NCI-H2107 (cell line): ENCODE data around the gene CRB2.
"Not testable (repeated sequence)": the region's sequence is repeated elsewhere in the genome, so short reads cannot be mapped to it uniquely, and the experiment has no call there.

Source experiments
- DNase-seq: peaks from one replicate; lab custom pipeline; 2025; lab: John Stamatoyannopoulos, UW

Gene CRB2

DNA sequence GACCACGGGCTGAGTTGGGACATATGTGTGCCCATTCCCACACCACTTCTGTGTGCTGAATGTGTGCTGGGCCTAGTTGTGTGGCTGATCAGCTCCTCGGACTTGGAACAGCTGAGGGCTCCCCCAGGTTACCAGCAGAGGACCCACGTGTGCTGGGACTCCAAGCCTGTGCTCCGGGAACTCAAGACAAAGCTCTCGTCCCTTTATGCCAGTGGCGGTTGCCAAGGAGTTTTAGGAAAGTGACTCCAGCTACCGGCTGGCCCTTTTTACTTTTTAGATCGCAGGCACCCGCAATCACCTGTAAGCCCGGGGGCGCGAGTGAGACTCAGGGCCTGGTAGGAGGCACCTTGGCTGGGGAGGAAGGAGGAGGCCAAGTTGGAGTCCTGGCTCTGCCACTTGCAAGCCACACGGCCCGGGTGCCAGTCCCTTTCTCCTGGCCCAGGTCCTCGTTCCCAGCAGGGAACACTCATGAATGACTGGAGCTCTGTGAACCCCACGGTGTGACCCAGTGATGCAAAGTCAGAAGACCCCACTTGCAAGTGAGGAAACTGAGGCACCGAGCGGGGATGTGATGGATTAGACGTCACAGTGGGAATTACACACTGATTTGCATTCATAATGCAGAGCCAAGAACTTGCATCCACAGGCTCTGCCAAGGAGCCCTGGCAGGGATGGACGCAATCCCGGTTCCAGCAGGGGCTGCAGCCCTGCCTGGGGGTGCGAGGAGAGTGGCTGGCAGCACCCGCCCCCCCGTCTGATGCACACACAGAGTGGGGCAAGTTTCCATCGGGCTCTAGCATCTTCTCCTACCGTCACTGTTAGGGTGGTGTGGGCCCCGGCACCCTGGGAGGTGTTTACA, 26.9 kb downstream of the CRB2 start:
- no peak for DNase-seq

DNA sequence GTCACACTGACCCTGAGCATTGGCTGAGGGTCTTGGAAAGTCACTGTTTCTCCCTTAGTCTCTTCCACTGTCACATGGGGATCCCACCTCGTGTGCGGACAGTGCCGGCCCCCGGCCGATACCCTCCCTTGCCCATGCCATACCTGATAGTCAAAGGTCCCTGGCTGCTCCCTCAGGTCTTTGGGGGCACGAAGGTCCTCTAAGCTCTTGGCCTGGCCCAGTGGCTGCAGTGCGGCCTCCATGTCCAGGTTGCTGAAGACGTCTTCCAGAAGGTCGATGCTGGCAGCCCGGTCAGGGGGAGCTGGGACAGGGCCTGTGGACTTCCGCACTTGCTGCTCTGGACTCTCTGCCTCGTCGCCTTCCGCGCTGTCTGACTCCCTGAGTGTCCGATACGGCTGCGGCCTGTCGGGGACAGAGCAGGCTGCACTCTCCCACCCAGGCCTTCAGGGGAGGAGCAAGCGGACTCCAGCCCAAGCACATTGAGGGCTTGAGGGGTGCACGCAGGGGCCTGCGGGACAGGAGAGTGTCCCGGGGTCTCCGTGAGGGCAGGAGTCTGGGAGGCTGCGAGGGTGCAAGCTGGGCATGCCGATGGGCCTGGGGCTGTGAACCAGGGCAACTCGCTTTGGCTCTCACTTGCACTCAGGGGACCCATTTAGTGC, 27.6 kb downstream of the CRB2 start:
- DNase-seq = no peak

DNA sequence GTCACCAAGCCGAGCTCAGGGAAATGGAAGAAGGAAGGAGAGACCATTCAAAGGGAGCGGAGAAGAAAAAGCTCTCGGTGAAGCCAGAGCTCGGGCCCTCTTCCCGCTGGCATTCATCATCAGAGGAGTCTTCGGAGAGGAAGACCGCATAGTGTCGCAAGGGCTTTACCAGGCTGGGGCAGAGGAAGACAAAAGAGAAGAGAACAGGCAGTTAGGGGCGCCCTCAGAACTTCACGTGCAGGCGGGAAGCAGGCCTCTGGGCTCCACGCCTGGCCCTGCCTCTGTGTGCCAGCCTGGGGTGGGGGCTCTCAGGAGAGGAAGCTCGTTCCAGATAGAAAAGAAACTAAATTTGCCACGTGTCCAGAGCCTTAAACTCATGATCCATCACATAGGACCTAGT, 31.7 kb downstream of the CRB2 start:
- DNase-seq = no peak

DNA sequence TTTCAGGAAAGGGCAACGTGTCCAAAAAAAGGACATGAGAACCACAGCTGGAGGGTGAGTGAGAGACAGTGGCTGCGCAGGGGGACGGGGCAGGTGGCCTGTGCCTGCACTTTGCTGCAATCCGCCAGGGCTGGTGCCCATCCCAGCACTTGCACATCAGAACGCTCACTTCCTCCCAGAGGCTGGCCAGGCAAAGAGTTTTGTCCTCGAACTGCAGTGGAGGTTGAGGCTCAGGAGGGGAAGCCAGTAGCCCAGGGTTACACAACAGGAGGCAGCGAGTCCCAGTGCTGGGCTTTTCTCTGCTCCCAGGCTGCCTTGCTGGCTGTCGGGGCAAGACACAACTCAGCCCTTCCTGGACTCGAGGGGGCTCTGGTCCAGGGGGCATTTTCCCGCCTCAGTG, 33.1 kb downstream of the CRB2 start:
- DNase-seq = no peak

DNA sequence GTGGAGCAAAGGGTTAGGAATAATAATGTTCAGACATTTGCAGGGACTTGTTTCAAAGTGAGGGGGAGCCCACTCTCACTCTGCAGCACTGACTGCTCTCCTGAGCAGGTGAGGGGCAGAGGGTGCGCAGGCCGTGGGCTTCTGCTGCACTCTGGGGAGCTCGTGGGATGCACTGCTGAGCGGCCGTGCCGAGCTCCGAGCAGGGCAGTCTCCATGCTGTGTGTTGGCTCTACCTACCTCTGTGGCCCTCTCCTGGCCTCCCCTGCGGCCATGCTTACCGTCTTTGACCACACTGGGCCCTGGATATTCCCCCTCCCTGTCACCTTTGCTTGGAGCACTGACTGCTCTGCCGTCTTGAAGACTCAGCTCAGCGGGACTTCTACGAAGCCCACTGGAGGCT, 33.7 kb downstream of the CRB2 start:
- no peak for DNase-seq

DNA sequence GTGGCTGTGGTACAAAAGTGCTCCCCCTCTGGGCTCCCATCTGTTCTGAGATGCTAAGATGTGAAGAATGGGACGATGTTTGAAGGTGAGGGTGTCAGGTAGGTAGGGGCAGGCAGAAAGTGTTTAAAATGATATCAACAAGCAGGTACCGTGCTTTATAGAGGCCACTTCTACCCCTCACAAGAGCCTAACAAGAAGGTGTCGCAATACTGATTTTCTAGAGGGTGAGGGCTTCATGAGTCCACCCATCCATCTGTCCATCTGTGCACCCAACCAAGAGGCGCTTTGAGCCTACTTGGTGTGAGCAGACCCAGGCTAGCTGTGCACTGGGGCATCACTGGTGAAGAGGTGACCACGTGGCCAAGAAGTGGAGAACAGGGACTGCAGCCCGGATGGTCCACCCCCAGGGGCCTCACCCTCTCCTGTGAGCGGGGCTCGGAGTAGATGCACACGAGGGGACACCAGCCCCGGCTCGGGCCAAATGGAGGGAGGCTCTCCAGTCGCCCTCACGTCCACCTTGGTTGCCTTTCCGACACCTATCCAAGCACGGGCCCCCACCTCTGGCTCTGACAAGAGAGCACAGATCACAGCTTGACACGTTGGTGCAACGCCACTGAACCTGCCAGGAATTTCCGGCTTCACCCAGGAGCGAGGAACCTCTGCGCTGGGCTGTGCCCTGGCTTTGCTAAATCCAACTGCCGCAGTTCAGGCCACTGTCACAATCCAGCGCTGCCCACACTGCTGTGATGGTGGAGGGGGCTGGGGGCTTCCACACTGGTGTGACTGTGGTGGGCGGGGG, 34.5 kb downstream of the CRB2 start:
- no peak for DNase-seq

DNA sequence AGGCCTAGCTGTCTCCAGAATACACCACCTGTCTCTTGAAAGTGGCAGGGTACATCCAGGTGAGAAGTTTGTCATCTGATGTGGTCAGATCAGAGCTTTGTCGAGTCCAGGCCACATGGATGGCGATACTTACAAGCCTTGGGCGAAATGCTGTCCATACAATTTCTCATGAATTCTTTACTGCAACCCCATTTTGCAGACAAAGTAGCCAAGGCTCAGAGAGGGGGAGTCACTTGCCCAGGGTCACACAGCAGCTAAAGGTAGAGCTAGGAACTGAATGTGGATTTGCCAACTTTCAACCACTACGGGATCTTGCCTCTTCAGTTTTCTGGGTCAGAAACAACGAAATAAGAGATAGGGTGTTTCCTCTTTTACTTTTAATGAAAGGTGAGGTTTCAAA, 35.2 kb downstream of the CRB2 start:
- DNase-seq = no peak

DNA sequence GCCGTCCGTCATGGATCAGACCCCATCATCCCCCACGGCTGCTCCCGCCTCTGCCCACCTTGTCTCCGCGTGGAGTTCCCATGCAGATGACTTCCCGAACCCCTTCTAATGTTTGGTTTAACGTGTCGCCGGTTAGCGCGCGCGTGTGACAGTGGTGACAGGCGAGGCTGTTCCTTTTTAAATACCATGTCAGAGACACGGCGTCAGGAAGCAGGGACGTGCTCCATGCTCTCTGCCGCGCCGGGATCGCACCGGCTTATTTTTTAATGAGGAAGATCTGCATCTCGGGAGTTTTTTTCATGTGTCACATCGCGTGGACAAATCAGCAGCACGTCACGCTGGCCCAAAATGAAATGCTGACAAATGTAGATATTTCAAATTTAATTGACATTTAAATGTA, 35.9 kb downstream of the CRB2 start:
- no peak for DNase-seq

DNA sequence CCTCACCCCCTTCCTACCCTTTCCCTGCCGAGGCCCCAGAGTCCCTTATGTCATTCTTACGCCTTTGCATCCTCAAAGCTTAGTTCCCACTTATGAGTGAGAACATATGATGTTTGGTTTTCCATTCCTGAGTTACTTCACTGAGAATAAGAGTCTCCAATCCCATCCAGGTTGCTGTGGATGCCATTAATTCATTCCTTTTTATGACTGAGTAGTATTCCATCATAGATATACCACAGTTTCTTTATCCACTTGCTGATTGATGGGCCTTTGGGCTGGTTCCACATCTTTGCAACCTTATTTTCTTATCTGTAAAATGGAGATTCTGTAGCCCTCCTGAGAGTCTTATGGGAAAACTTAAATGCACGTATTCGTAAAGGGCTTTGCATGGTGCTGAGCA, 36.8 kb downstream of the CRB2 start:
- DNase-seq = no peak

DNA sequence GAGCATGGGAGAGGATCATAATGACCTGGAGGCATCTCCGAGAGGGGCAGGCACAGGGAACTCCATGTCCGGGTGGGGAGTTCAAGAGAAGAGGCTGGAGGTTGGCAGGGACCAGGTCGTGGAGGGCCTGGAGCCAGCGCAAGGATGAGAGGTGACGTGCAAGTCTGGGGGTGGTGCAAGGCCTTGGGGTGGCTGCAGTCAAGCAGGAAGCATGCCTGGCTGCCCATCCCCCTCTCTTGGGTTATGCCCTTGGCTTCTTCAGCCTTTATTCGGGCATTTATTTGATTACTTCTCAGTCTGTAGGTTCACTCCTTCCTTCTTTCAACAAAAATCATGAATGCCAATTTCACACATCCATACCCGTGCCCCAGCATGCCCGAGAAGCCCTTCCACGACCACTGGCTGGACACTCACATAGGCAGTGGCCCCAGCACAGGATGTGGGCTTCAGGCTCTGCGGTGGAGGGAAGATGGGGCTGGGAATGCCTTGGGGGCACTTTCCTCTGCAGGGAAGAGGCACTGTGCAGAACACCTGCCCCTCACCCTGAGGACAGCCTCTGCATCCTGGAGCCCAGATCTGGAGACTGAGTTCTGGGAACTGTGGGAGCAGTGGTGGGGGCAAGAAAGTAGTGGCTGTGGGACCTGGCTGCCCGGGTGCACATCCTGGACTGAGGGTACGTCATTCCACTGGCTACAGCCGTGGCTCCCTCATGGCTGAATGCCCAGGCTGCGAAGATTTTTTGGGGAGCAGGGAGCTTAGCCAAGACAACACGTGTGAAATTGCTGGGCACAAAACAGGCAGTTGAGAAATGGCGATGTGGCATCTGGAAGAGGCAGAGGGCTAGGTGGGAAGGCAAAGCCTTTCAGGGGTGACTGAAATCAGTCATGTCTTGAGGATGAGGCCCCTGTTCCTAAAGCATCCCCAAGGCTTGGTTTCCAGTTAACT, 38.6 kb downstream of the CRB2 start:
- DNase-seq = no peak

DNA sequence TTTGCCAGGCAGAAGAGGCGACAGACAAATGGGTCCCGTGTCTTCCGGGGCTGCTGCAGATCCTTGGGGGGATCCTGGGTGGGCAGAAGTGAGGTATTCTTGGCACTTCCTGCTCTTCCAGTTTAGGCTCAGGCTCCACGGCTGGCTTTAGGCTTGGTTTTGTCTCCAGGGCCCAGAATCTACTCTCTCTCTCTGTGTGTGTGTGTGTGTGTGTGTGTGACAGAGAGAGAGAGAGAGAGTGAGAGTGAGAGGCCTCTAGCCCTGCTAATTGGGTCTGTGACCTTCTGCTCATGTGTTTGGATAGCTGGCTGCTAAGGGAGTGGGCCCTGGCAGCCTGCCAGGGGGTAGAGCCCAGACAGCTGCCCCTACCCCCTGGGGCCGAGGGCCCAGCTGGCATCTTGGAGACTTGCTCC, 39.3 kb downstream of the CRB2 start:
- no peak for DNase-seq

DNA sequence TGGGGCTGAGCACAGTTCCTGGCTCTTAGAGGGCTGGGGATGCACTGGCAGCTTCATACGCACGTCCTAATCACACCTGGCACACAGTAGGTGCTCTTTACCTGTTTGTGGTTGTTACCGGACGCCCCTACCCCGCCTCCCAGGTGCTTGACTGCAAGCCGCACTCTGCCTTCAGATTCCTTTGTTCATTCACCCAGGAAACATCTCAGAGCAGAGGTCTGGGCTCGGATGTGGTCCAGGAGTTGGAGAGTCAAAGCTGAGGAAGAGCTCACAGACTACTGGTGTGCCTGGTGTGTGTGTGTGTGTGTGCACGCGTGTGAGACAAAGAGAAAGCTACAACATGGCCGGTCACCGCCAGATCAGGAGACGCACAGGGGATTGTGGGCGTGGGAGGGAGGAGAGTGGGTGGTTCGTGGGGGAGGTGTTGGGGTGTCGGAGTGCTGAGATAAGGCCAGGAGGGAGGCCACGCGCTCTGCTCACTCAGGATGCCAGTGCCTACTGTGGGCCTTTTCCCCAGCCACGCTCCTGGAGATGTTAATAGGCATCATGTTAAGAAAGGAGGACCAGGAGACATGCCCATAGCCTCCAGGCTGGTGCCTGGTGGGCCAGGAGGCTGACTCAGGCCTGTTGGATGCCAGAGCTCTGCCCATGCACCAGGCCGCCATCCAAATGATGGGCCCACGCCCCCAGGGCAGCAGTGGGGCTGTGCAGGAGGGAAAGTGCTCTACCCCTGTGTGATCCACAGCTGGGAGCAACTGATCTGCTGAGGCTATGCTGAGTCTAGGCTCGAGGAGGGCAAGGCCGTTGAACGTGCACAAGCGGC, 39.9 kb downstream of the CRB2 start:
- DNase-seq = no peak

DNA sequence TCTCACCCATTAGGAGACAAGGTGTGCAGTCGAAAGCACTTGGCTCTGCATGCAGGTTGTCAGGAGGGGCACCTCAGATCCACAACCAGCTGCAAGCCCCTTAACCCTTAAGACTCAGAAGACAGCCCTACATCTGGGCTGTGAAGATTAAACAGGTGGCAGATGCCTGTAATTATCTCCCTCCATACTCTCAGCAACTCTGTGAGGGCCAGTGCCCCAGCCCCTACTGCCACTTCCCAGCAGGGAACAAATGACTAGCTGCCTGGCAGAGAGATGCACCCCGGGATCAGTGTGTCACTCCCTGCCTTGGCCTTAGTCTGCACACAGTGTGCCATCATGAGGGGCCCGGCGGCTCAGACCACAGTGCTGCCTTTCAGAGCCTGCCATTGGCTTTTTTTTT, 42.0 kb downstream of the CRB2 start:
- no peak for DNase-seq

DNA sequence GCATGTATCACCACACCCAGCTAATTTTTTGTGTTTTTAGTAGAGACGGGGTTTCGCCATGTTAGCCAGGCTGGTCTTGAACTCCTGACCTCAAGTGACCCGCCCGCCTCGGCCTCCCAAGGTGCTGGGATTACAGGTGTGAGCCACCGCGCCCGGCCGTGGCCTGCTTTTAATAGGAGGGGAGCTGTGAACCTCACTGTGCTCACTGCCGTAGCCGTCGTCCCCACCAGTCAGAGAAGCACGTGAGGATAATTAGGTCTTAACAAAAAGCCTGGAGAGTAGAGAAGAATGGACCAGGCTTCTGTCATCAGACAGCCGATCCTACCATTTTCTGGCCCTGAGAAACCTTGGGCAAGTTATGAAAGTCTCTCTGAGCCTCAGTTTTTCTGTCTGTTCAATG, 42.9 kb downstream of the CRB2 start:
- DNase-seq = not testable (repeated sequence)

DNA sequence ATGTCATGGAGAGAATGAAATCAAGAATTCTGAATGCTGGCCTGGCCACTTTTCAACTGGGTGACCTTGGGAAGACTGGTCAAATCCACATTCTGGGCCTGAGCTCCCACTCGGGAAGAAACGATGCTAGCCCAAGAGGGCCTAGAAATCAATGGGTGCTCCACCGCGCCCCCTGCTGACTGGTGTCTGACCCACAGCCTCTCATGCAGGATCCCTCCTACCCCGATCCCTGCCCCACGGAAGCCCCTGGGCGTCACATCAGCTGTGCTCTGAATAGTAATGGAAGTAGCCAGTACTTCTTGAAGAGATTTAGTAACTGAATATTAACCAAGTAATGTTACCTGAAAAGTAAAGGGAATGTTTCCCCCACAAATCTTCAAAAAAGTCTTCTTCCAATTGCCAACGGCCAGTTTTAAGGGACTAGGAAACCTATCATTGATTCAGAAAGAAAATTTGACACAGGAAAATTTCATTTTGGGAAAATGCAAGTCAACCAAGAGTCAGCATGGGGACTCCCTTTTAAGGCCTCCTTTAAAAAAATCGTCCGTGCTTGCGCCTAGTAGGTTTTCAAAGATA, 43.9 kb downstream of the CRB2 start:
- no peak for DNase-seq

DNA sequence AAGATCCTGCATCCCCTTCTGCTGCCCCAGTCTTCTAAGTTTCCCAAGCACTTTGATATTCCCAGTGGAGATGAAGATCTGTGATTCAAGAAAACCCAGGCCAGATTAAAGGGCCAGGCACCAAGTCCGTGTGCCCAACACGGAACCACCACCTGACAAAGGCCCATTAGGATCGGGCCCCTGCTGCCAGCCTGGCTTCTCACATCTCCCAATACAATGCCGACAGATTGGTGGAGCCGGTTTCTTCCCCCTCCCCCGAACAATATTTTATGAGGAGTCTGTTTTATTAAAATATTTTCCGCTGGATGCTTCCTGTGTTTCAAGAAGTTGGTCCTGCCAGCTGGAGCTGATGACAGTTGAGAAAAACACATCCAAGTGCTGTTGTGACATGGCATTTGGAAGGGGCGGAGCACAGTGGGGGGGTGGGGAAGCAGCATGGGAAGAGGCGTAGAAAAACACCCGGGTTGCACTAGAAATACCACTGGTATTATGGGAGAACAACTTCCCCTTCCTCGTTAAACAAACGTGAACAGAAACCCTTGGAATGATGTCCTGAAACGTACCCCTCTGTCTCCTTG, 45.0 kb downstream of the CRB2 start:
- DNase-seq = no peak

DNA sequence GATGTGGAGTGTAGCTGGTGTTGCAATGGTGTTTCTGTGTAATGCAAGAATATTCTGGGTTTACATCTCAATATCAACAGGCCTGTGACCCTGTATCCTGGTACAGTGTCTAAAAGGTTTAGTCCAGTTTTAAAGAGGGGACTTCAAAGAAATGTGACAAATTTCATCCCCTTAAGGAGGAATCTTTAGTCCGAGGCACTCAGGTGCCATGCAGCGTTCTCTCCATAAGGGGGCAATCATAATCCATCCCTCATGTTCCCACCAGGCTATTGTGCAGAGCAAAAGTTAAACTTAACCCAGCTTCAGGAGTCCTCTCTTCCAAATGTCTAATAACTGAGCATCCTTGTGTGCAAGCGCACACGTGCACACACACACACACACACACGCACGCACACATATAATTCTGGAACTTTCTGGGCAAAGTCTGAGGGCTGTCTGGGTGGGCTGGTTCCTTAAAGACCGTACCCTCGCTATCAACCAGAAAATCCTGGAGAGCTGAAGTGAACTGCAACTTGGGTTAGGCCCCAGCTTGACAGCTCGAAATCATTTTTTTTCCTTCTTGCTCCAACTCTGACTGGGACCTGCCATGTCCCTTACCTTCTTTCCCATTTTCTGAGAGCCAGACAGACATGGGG, 46.0 kb downstream of the CRB2 start:
- no peak for DNase-seq

DNA sequence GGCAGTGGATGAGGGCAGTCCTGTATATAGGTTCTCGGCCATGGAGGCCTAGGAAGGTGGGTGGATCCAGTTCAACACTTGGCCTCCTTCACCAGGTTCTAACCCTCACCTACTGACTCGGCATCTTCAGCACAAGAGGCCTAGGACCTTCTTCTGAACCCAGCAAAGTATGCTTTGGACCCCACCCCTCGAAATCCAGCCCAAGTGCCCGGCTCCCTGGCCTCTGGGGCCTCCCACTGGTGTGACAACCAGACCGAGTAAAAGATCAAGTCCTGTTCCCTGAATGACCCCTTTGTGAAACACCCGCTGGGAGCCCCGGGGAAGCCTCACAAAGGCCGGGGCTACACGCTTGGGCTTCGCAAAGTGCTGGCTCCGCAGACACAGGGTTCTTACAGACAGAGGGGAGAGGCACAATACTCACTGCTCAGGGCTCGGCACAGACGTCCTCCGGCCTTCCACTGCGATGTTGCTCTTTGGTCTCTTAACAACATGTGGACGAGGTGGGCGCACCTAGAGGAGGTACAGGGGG, 47.0 kb downstream of the CRB2 start:
- no peak for DNase-seq

DNA sequence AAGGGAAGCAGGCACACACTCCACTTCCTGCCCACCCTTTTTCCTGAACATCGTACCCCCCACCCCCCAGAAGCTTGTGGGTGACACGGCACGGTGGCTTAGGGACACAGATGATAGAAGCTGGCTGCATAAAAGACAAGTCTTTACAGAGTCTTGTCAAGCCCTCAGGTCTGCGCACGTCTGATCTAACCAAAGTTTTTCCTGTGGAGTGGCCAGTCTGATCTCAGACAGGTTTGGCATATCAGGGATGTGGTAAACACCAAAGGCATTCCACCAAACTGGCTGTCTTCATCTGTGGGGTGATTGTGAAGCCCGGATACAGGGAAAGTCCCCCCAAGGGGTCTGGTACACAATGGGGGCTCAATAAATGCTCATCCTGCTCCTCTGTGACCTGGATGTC, 50.0 kb downstream of the CRB2 start:
- no peak for DNase-seq
